OCI-LY1 (cell line): Measurements from ENCODE around the gene C2orf49.
A peak's percentile ranks its signal among the peaks of the same experiment; 100 is the strongest.

Source experiments
- H2AFZ ChIP-seq: fragments of 200-600 bp; sonication (generic), shearing (Covaris generic); 2 replicates; pipeline ENCODE4 v1.6.0; 2014; ENCODE audit warnings: antibody characterized with exemption, mild to moderate bottlenecking, low read length
- H3F3A ChIP-seq: fragments of 200-600 bp; sonication (generic), shearing (Covaris generic); 2 replicates; pipeline ENCODE4 v1.6.0; 2014; ENCODE audit warnings: mild to moderate bottlenecking, antibody characterized with exemption, low read length, moderate library complexity; ENCODE audit not compliant: insufficient read depth
- H3K27ac ChIP-seq: fragments of 200-600 bp; sonication (generic); 2 replicates; pipeline ENCODE4 v1.5.1; 2014; ENCODE audit warnings: low read length, mixed run types, mild to moderate bottlenecking, low read depth; ENCODE audit not compliant: poor library complexity, severe bottlenecking
- H3K27me3 ChIP-seq: fragments of 200-600 bp; sonication (generic); 2 replicates; pipeline ENCODE4 v1.6.0; 2014; ENCODE audit warnings: antibody characterized with exemption, mild to moderate bottlenecking, low read length, moderate library complexity; ENCODE audit not compliant: insufficient read depth
- H3K36me3 ChIP-seq: fragments of 200-600 bp; sonication (generic); 2 replicates; pipeline ENCODE4 v1.6.1; 2014; ENCODE audit warnings: mild to moderate bottlenecking, antibody characterized with exemption, low read length, moderate library complexity, mixed read lengths; ENCODE audit not compliant: insufficient read depth
- H3K4me1 ChIP-seq: fragments of 200-600 bp; sonication (generic); 2 replicates; pipeline ENCODE4 v1.5.1; 2014; ENCODE audit warnings: mild to moderate bottlenecking, low read length, moderate library complexity; ENCODE audit not compliant: insufficient read depth, severe bottlenecking
- H3K4me2 ChIP-seq: fragments of 200-600 bp; sonication (generic), shearing (Covaris generic); 2 replicates; pipeline ENCODE4 v1.6.1; 2014; ENCODE audit warnings: low read length
- H3K4me3 ChIP-seq: fragments of 200-600 bp; sonication (generic); 2 replicates; pipeline ENCODE4 v1.5.1; 2014; ENCODE audit warnings: low read length, low read depth, mild to moderate bottlenecking, mixed read lengths; ENCODE audit not compliant: poor library complexity, severe bottlenecking
- H3K79me2 ChIP-seq: fragments of 200-600 bp; shearing (Covaris generic); 2 replicates; pipeline ENCODE4 v1.6.1; 2016; ENCODE audit warnings: mixed run types, low read length, mixed read lengths; ENCODE audit not compliant: insufficient read depth
- H3K9ac ChIP-seq: fragments of 200-600 bp; sonication (generic), shearing (Covaris generic); 2 replicates; pipeline ENCODE4 v1.6.1; 2014; ENCODE audit warnings: mild to moderate bottlenecking, low read length, mixed read lengths
- H3K9me2 ChIP-seq: fragments of 200-600 bp; sonication (generic), shearing (Covaris generic); 2 replicates; pipeline ENCODE4 v1.6.1; 2014; ENCODE audit warnings: low read depth, mild to moderate bottlenecking, low read length, mixed read lengths
- H3K9me3 ChIP-seq: fragments of 200-600 bp; shearing (Covaris generic); 2 replicates; pipeline ENCODE4 v1.6.1; 2014; ENCODE audit warnings: low read length, mixed read lengths
- H4K20me1 ChIP-seq: fragments of 200-600 bp; sonication (generic), shearing (Covaris generic); 2 replicates; pipeline ENCODE4 v1.6.0; 2016; ENCODE audit warnings: mild to moderate bottlenecking, low read length; ENCODE audit not compliant: insufficient read depth
- CTCF ChIP-seq: fragments of 200-600 bp; sonication (generic), shearing (Covaris generic); IDR thresholded peaks from 2 replicates; pipeline ENCODE4 v1.5.1; 2017; ENCODE audit warnings: mild to moderate bottlenecking, antibody characterized with exemption, low read length, moderate library complexity, mixed read lengths
- EZH2 ChIP-seq: fragments of 200-600 bp; sonication (generic), shearing (Covaris generic); IDR thresholded peaks from 2 replicates; pipeline ENCODE4 v1.8.0; 2017; ENCODE audit warnings: borderline replicate concordance, mixed run types, mild to moderate bottlenecking, antibody characterized with exemption, low read length, moderate library complexity, mixed read lengths

The C2orf49 gene

DNA sequence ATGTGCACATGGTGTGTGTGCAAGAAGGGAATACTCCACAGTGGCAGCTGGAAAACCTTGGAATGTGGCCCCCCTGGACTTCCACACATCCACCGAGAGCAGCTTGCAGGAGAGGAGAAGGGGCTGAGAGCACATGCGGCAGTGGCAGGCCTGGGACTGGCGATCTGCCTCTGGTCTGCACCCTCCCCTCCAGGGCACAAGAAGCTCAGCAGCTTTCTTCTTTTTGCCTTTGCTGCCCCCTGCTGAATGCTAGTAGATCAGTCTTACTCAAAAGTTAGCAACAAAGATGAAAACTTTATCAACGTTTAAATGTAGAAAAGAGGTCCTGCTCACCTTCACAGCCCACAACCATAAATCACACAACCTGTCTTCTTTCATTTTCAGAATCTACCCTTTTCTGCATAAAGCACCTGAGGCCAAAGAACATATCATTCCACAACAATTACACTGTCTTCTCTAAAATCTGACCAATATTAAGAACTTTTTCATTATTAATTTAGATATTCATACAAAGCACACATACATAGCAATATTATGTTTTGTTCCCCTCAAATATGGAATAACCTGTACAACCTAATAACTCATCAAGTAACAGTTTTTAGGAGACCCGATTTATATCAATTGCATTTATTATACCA lies 42.4 kb upstream of the C2orf49 start:
- no peaks in the 10 kb centered on the region for H3K27me3 ChIP-seq
- no peak overlapping the region for H3K4me3 ChIP-seq
- no peaks in the 10 kb centered on the region for H3K9me3 ChIP-seq
- H3K27ac ChIP-seq, result no peak overlapping the region
- no peaks in the 10 kb centered on the region for H4K20me1 ChIP-seq
- peaks cover 70% of the 10 kb centered on the region for H3K36me3 ChIP-seq
- no peaks in the 10 kb centered on the region for H3F3A ChIP-seq
- no peaks in the 10 kb centered on the region for H3K9me2 ChIP-seq
- no peak overlapping the region for H2AFZ ChIP-seq
- H3K4me1 ChIP-seq, result no peaks in the 10 kb centered on the region
- no peaks in the 10 kb centered on the region for H3K79me2 ChIP-seq
- TF ChIP-seq CTCF (peak; percentile 65), EZH2 (no peak)
- H3K4me2 ChIP-seq, result no peak overlapping the region
- H3K9ac ChIP-seq, result no peak overlapping the region

GRCh38 chr2:105296017-105296611 lies 41.2 kb upstream of the C2orf49 start:
- no peak overlapping the region for H3K4me3 ChIP-seq
- no peak overlapping the region for H2AFZ ChIP-seq
- no peaks in the 10 kb centered on the region for H3F3A ChIP-seq
- no peak overlapping the region for H3K9ac ChIP-seq
- H3K27ac ChIP-seq, result no peak overlapping the region
- no peaks in the 10 kb centered on the region for H3K9me3 ChIP-seq
- H3K36me3 ChIP-seq, result peaks cover 61% of the 10 kb centered on the region
- H3K27me3 ChIP-seq, result no peaks in the 10 kb centered on the region
- no peak for TF ChIP-seq EZH2
- TF ChIP-seq CTCF, result no peak
- no peak overlapping the region for H3K4me2 ChIP-seq
- H3K9me2 ChIP-seq, result no peaks in the 10 kb centered on the region
- no peaks in the 10 kb centered on the region for H3K4me1 ChIP-seq
- H3K79me2 ChIP-seq, result no peaks in the 10 kb centered on the region
- H4K20me1 ChIP-seq, result no peaks in the 10 kb centered on the region

- no peaks in the 10 kb centered on the region for H4K20me1 ChIP-seq
- H3K4me3 ChIP-seq, result no peak overlapping the region
- H3K9me2 ChIP-seq, result no peaks in the 10 kb centered on the region
- TF ChIP-seq CTCF (no peak), EZH2 (no peak)
- H3K27me3 ChIP-seq, result no peaks in the 10 kb centered on the region
- no peaks in the 10 kb centered on the region for H3K4me1 ChIP-seq
- peaks cover 57% of the 10 kb centered on the region for H3K36me3 ChIP-seq
- no peak overlapping the region for H3K27ac ChIP-seq
- H2AFZ ChIP-seq, result no peak overlapping the region
- no peak overlapping the region for H3K9ac ChIP-seq
- H3K4me2 ChIP-seq, result no peak overlapping the region
- H3K79me2 ChIP-seq, result peaks cover 10% of the 10 kb centered on the region
- H3F3A ChIP-seq, result no peaks in the 10 kb centered on the region
- no peaks in the 10 kb centered on the region for H3K9me3 ChIP-seq
Measured at GRCh38 chr2:105297216-105297615, 40.1 kb upstream of the C2orf49 start.
